Fibroblast of lung (primary cell): ENCODE results near the gene CYP2W1. TPM values are rescaled to one million over a fixed set of nuclear protein-coding genes. Genes with fewer than 3 reads are reported as not detected.
"Not testable (repeated sequence)": the region's sequence is repeated elsewhere in the genome, so short reads cannot be mapped to it uniquely, and the experiment has no call there.

Experiments used
- DNase-seq, 2 donors: peaks; one replicate each; pipeline versions ENCODE4 v3.0.0 to v3.0.0-alpha.2; 2010; ENCODE audit warnings: low read depth in 2 of 2
- H2AFZ ChIP-seq: 2 replicates; pipeline ENCODE4 v1.5.1; 2012; ENCODE audit warnings: low read length, control low read depth, inconsistent platforms
- H3K27ac ChIP-seq: 2 replicates; pipeline ENCODE4 v1.5.1; 2011; ENCODE audit warnings: low read length, control low read depth; ENCODE audit not compliant: insufficient read depth
- H3K27me3 ChIP-seq: 2 replicates; pipeline ENCODE4 v1.5.1; 2011; ENCODE audit warnings: mild to moderate bottlenecking, low read length; ENCODE audit not compliant: control insufficient read depth, insufficient read depth
- H3K36me3 ChIP-seq: 2 replicates; pipeline ENCODE4 v1.5.1; 2011; ENCODE audit warnings: low read length; ENCODE audit not compliant: control insufficient read depth, insufficient read depth
- H3K4me1 ChIP-seq: 2 replicates; pipeline ENCODE4 v1.5.1; 2011; ENCODE audit warnings: low read length; ENCODE audit not compliant: control insufficient read depth, insufficient read depth; ENCODE audit errors: extremely low read depth
- H3K4me2 ChIP-seq: 2 replicates; pipeline ENCODE4 v1.5.1; 2011; ENCODE audit warnings: low read length, control low read depth; ENCODE audit not compliant: insufficient read depth; ENCODE audit errors: extremely low read depth
- H3K4me3 ChIP-seq, 4 experiments: fragments of 200-600 bp in 1 of 4; sonication (generic) in 1 of 4; replicated peaks in 1 of 4; 2 replicates each; pipeline ENCODE4 v1.5.1; 2011 to 2016; ENCODE audit warnings: low read length in 4 of 4, low read depth in 3 of 4, mild to moderate bottlenecking in 3 of 4, control low read depth in 2 of 4, inconsistent platforms in 1 of 4, mixed read lengths in 1 of 4; ENCODE audit not compliant: insufficient read depth in 1 of 4; ENCODE audit errors: control extremely low read depth in 1 of 4
- H3K79me2 ChIP-seq: 2 replicates; pipeline ENCODE4 v1.5.1; 2012; ENCODE audit warnings: mild to moderate bottlenecking, low read length, inconsistent platforms; ENCODE audit not compliant: control insufficient read depth, insufficient read depth
- H3K9ac ChIP-seq: 2 replicates; pipeline ENCODE4 v1.5.1; 2011; ENCODE audit warnings: mild to moderate bottlenecking, low read length, control low read depth; ENCODE audit not compliant: insufficient read depth
- H3K9me3 ChIP-seq: 2 replicates; pipeline ENCODE4 v1.5.1; 2012; ENCODE audit warnings: low read depth, low read length; ENCODE audit not compliant: control insufficient read depth, insufficient read depth
- H4K20me1 ChIP-seq: 2 replicates; pipeline ENCODE4 v1.5.1; 2011; ENCODE audit warnings: low read length; ENCODE audit not compliant: control insufficient read depth, insufficient read depth; ENCODE audit errors: extremely low read depth
- EZH2 ChIP-seq: IDR thresholded peaks from 2 replicates; pipeline ENCODE4 v1.5.1; 2012; ENCODE audit warnings: low read length, control low read depth, mild to moderate bottlenecking; ENCODE audit errors: missing control alignments
- polyA plus RNA-seq, 2 donors: library from polyadenylated mRNA; depleted of rRNA in 1 of 2; stranded (reverse) in 1 of 2; unstranded in 1 of 2; fragments of >200 nt; gene quantifications; 2 replicates each; pipeline ENCODE4 v1.2.1, GENCODE V29; 2011 to 2012; ENCODE audit warnings: missing spikeins in 1 of 2
- total RNA-seq: library from RNA; depleted of rRNA; stranded (reverse); fragments of >200 nt; gene quantifications from 2 replicates; pipeline ENCODE4 v1.2.1, GENCODE V29; 2014
- TF ChIP-seq, protein P1 (sequence below), 2 donors: IDR thresholded peaks in 1 of 2; conservative IDR thresholded peaks in 1 of 2; 1 replicate in 1 of 2; 2 replicates in 1 of 2; pipeline ENCODE4 v1.5.1; 2011 to 2012; ENCODE audit warnings: low read length in 2 of 2, control low read depth in 1 of 2, inconsistent platforms in 1 of 2, low read depth in 1 of 2, mild to moderate bottlenecking in 1 of 2

CYP2W1 gene
- total and polyA plus RNA-seq, 2 donors (not counting 1 experiment from before 2014, with no cell fraction given) = not detected

DNA sequence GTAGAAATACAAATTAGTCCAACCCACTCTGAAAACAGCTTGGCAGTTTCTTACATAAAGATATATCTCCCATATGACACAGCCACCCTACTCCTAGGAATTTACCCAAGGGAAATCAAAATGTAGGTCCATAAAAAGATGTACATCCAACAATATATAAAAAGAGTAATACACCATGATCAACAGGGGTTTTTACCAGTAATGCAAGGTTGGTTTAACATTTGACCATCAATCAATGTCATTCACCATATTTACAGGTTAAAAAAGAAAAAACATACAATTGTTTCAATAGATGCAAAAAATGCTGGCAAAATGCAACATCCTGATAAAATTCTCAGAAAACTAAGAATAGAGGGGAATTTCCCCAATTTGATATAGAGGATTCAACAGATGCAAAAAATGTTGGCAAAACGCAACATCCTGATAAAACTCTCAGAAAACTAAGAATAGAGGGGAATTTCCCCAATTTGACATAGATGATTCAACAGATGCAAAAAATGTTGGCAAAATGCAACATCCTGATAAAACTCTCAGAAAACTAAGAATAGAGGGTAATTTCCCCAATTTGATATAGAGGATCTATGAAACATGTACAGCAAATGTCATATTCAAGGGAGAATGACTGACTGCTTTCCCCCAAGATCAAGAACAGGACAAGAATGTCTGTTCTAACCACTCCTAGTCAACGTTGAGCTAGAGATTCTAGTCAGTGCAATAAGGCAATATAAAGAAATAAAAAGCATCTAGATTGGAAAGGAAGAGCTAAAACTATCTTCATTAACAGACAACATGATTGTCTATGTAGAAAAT lies 42.2 kb upstream of the CYP2W1 start:
- no peak for TF ChIP-seq EZH2
- TF ChIP-seq, protein P1, sequence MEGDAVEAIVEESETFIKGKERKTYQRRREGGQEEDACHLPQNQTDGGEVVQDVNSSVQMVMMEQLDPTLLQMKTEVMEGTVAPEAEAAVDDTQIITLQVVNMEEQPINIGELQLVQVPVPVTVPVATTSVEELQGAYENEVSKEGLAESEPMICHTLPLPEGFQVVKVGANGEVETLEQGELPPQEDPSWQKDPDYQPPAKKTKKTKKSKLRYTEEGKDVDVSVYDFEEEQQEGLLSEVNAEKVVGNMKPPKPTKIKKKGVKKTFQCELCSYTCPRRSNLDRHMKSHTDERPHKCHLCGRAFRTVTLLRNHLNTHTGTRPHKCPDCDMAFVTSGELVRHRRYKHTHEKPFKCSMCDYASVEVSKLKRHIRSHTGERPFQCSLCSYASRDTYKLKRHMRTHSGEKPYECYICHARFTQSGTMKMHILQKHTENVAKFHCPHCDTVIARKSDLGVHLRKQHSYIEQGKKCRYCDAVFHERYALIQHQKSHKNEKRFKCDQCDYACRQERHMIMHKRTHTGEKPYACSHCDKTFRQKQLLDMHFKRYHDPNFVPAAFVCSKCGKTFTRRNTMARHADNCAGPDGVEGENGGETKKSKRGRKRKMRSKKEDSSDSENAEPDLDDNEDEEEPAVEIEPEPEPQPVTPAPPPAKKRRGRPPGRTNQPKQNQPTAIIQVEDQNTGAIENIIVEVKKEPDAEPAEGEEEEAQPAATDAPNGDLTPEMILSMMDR (conservative IDR thresholded peaks at IDR 0.05 in 1 of 2, IDR thresholded peaks at IDR 0.05 in 1 of 2; ENCODE audit: low read depth in 1 of 2, low read length in 2 of 2) = no peak
- Histone ChIP-seq H2AFZ (no peak overlapping the region), H3K36me3 (no peaks in the 10 kb centered on the region), H3K79me2 (no peaks in the 10 kb centered on the region), H3K27me3 (no peaks in the 10 kb centered on the region), H4K20me1 (no peaks in the 10 kb centered on the region), H3K9ac (no peak overlapping the region), H3K4me1 (no peaks in the 10 kb centered on the region), H3K4me2 (no peak overlapping the region), H3K9me3 (no peaks in the 10 kb centered on the region), H3K4me3 (no peak overlapping the region), H3K27ac (no peak overlapping the region)
- no peak for DNase-seq

DNA sequence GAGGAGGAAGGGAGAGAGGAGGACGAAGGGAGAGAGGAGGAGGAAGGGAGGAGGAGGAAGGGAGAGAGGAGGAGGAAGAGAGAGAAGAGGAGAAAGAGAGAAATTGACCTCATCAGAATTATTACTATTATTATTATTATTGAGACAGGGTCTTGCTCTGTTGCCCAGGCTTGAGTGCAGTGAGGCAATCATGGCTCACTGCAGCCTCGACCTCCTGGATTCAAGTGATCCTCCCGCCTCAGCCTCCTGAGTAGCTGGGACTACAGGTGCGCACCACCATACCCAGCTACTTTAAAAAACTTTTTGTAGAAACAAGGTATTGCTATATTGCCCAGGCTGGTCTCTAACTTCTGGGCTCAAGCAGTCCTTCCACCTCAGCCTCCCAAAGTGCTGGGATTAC lies 39.2 kb upstream of the CYP2W1 start:
- H3K9me3 ChIP-seq, H3K4me3 ChIP-seq, H2AFZ ChIP-seq, H3K4me1 ChIP-seq, H3K36me3 ChIP-seq, H3K79me2 ChIP-seq, H3K9ac ChIP-seq, H3K27ac ChIP-seq, H4K20me1 ChIP-seq, H3K27me3 ChIP-seq, H3K4me2 ChIP-seq, DNase-seq: not testable (repeated sequence)

DNA sequence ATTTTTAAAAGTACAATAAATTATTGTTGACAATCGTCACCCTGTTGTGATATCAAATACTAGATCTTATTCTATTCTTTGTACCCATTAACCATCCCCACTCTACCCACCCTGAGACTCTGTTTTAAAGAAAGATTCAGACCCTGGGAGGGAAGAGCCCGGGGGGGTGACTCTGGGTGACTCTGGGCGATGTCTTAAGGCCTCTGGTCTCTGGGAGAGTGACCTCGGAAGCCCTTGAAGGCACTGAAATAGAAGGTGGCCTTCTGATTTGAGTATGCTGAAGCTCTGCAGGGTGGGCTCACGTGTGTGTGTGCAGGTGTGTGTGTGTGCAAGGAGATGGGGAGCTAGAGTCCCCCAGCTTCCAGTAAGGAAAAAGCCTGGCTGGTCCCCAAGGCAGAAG lies 38.2 kb upstream of the CYP2W1 start:
- Histone ChIP-seq H3K4me3 (no peak overlapping the region), H3K27me3 (no peaks in the 10 kb centered on the region), H3K4me1 (no peaks in the 10 kb centered on the region), H3K9me3 (no peaks in the 10 kb centered on the region), H2AFZ (no peak overlapping the region), H3K36me3 (no peaks in the 10 kb centered on the region), H3K79me2 (no peaks in the 10 kb centered on the region), H3K4me2 (no peak overlapping the region), H3K9ac (no peak overlapping the region), H4K20me1 (no peaks in the 10 kb centered on the region), H3K27ac (no peak overlapping the region)
- DNase-seq = no peak
- TF ChIP-seq, protein P1 (conservative IDR thresholded peaks at IDR 0.05 in 1 of 2, IDR thresholded peaks at IDR 0.05 in 1 of 2; ENCODE audit: low read depth in 1 of 2, low read length in 2 of 2) = no peak
- TF ChIP-seq EZH2 = no peak
